ACC112 (cell line): ENCODE data around the gene KRT73.

Experiments used
- H2AFZ ChIP-seq: fragments of 200-600 bp; sonication (generic); one replicate; pipeline ENCODE4 v1.6.0; 2017; ENCODE audit warnings: antibody characterized with exemption, low read length; ENCODE audit not compliant: unreplicated experiment
- H3K27ac ChIP-seq: fragments of 200-600 bp; sonication (generic); 2 replicates; pipeline ENCODE4 v1.5.1; 2014; ENCODE audit warnings: low read depth, mild to moderate bottlenecking, antibody characterized with exemption, low read length, moderate library complexity
- H3K27me3 ChIP-seq: fragments of 200-600 bp; sonication (generic); 2 replicates; pipeline ENCODE4 v1.6.1; 2014; ENCODE audit warnings: mild to moderate bottlenecking, antibody characterized with exemption, low read length, moderate library complexity, mixed read lengths; ENCODE audit not compliant: insufficient read depth
- H3K36me3 ChIP-seq: fragments of 200-600 bp; sonication (generic); 2 replicates; pipeline ENCODE4 v1.6.1; 2016; ENCODE audit warnings: mild to moderate bottlenecking, antibody characterized with exemption, low read length, moderate library complexity, mixed read lengths; ENCODE audit not compliant: insufficient read depth
- H3K4me1 ChIP-seq: fragments of 200-600 bp; sonication (generic); one replicate; pipeline ENCODE4 v1.6.1; 2016; ENCODE audit warnings: low read length, mixed read lengths; ENCODE audit not compliant: insufficient read depth, unreplicated experiment, control insufficient read depth
- H3K4me3 ChIP-seq: fragments of 200-600 bp; sonication (generic); 2 replicates; pipeline ENCODE4 v1.5.1; 2014; ENCODE audit warnings: mild to moderate bottlenecking, low read depth, low read length
- H3K79me2 ChIP-seq: fragments of 200-600 bp; sonication (generic); one replicate; pipeline ENCODE4 v1.6.0; 2016; ENCODE audit warnings: low read length; ENCODE audit not compliant: control insufficient read depth, unreplicated experiment, insufficient read depth

Gene KRT73

GRCh38 chr12:52658196-52658595, 39.8 kb upstream of the KRT73 start:
- H3K27me3 ChIP-seq: peaks cover 97% of the 10 kb centered on the region
- no peaks in the 10 kb centered on the region for H3K4me1 ChIP-seq

GRCh38 chr12:52657250-52657902, 39.0 kb upstream of the KRT73 start:
- Histone ChIP-seq H3K79me2 (no peaks in the 10 kb centered on the region), H3K27me3 (peaks cover 97% of the 10 kb centered on the region), H3K4me3 (no peak overlapping the region), H3K4me1 (no peaks in the 10 kb centered on the region), H2AFZ (no peak overlapping the region), H3K36me3 (no peaks in the 10 kb centered on the region), H3K27ac (no peak overlapping the region)

More at GRCh38 chr12:52658196-52658595, 39.8 kb upstream of the KRT73 start:
- no peak overlapping the region for H2AFZ ChIP-seq
- H3K4me3 ChIP-seq: no peak overlapping the region
- no peak overlapping the region for H3K27ac ChIP-seq
- no peaks in the 10 kb centered on the region for H3K79me2 ChIP-seq
- no peaks in the 10 kb centered on the region for H3K36me3 ChIP-seq

DNA sequence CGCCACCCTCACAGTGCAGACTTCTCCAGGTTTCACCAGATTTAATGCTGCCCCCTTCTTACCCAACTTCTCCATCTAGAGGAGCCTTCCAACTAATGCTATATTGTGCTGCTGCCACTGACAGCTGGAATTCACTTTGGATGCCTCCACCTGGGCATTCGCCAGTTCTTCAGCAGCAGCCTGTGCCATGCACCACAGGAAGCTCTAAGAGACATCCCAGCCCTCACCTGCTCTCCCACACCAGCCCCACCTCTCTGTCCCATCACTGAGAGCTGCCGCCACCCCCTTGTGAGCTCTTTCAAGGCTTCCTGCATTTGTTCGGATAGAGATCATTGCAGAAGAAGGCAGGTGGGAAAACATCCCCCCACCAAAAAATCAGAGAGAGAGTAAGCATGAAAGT, 38.3 kb upstream of the KRT73 start:
- no peaks in the 10 kb centered on the region for H3K4me1 ChIP-seq
- no peak overlapping the region for H2AFZ ChIP-seq
- H3K79me2 ChIP-seq: no peaks in the 10 kb centered on the region
- no peak overlapping the region for H3K27ac ChIP-seq
- peaks cover 97% of the 10 kb centered on the region for H3K27me3 ChIP-seq
- H3K36me3 ChIP-seq: no peaks in the 10 kb centered on the region
- no peak overlapping the region for H3K4me3 ChIP-seq

DNA sequence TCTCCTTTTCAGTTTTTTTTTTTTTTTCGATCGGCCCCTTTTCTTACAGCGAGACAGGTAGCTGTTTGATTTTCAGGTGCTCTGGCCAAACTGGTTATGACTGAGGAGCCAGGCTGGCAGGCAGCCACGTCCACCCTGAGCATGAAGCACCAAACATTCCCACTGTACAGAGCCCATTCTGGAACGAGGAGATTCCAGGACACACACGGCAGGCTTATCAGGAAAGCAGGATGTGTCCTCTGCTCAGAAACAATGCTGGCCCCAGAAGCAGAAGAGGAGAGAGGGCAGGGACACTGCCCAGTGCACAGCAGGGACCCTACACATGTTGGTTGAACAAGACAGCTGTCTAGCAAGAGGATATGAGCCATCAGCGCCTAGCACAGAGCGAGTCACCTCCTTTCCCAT, 37.4 kb upstream of the KRT73 start:
- Histone ChIP-seq H3K79me2 (no peaks in the 10 kb centered on the region), H3K27me3 (peaks cover 97% of the 10 kb centered on the region), H3K4me3 (no peak overlapping the region), H3K36me3 (no peaks in the 10 kb centered on the region), H3K27ac (no peak overlapping the region), H3K4me1 (no peaks in the 10 kb centered on the region), H2AFZ (no peak overlapping the region)

DNA sequence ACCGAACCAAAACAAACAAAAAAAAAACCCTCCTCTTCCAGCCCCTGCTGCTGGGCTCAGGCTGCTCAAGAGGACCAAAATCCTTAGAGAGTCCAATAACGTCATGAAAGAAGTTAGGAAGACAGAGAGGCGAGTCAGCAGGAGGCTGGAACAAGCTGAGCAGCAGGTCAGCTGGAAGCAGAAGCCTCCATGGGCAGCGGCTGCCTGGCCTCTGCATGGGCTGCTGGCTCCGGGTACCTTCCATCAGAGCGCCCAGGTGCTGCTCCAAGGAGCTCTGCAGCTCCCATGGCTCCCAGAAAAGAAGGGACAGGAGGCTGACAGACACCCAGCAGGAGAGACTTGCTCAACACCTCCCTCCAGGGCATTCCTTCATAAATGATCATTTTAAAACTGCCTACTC, 36.9 kb upstream of the KRT73 start:
- no peaks in the 10 kb centered on the region for H3K36me3 ChIP-seq
- H2AFZ ChIP-seq: no peak overlapping the region
- peaks cover 97% of the 10 kb centered on the region for H3K27me3 ChIP-seq
- H3K79me2 ChIP-seq: no peaks in the 10 kb centered on the region
- H3K27ac ChIP-seq: no peak overlapping the region
- H3K4me1 ChIP-seq: no peaks in the 10 kb centered on the region
- H3K4me3 ChIP-seq: no peak overlapping the region

- no peaks in the 10 kb centered on the region for H3K79me2 ChIP-seq
- no peak within 1 kb of the TSS for H3K27ac ChIP-seq
- H3K4me1 ChIP-seq: no peaks in the 10 kb centered on the region
- no peak within 1 kb of the TSS for H3K4me3 ChIP-seq
- H3K36me3 ChIP-seq: no peaks in the 10 kb centered on the region
- no peak within 1 kb of the TSS for H2AFZ ChIP-seq
- H3K27me3 ChIP-seq: peaks cover 94% of the 10 kb centered on the region
Observed at GRCh38 chr12:52651726-52652261, 33.4 kb upstream of the KRT73 start, which contains the start of gene KRT2. TSS of gene KRT2 (minus strand) at chr12:52652211. CDS start at chr12:52652142, 69 bp downstream.

GRCh38 chr12:52650520-52651081, 32.2 kb upstream of the KRT73 start:
- H3K36me3 ChIP-seq: no peaks in the 10 kb centered on the region
- no peak overlapping the region for H3K27ac ChIP-seq
- no peaks in the 10 kb centered on the region for H3K79me2 ChIP-seq
- H3K4me3 ChIP-seq: peak overlapping the region; percentile 48; the same call in 1 of the 2 replicates
- H3K4me1 ChIP-seq: no peaks in the 10 kb centered on the region
- no peak overlapping the region for H2AFZ ChIP-seq
- H3K27me3 ChIP-seq: peaks cover 94% of the 10 kb centered on the region

DNA sequence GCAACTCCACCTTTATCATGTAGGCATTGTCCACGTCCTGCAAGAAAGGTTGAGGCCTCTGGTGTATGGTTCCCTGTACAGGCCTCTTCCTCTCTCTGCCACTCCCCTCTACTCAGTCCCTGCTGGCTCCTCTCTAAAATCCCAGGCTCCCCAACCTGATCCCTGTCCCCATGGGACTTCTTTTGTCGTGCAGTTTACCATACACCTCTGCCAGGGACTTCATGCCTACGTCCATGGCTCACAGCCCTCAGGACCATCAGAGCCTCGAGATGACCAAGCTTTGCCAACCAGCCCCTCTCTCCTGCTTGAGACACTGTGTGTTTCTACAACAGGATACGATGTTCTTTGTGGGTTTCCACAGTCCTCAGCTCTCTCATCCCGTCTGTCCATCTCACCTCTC, 30.7 kb upstream of the KRT73 start:
- peaks cover 94% of the 10 kb centered on the region for H3K27me3 ChIP-seq
- no peak overlapping the region for H2AFZ ChIP-seq
- no peaks in the 10 kb centered on the region for H3K36me3 ChIP-seq
- H3K27ac ChIP-seq: no peak overlapping the region
- H3K4me1 ChIP-seq: no peaks in the 10 kb centered on the region
- H3K4me3 ChIP-seq: no peak overlapping the region
- no peaks in the 10 kb centered on the region for H3K79me2 ChIP-seq

- H3K36me3 ChIP-seq: no peaks in the 10 kb centered on the region
- H3K27me3 ChIP-seq: peaks cover 94% of the 10 kb centered on the region
- H3K4me3 ChIP-seq: no peak overlapping the region
- no peak overlapping the region for H2AFZ ChIP-seq
- H3K4me1 ChIP-seq: no peaks in the 10 kb centered on the region
- no peaks in the 10 kb centered on the region for H3K79me2 ChIP-seq
- no peak overlapping the region for H3K27ac ChIP-seq
Observed at GRCh38 chr12:52648012-52648550, 29.7 kb upstream of the KRT73 start.

- H3K27ac ChIP-seq: no peak overlapping the region
- H2AFZ ChIP-seq: no peak overlapping the region
- peaks cover 92% of the 10 kb centered on the region for H3K27me3 ChIP-seq
- H3K36me3 ChIP-seq: no peaks in the 10 kb centered on the region
- H3K4me1 ChIP-seq: no peaks in the 10 kb centered on the region
- H3K4me3 ChIP-seq: no peak overlapping the region
- H3K79me2 ChIP-seq: no peaks in the 10 kb centered on the region
Observed at GRCh38 chr12:52647601-52648000, 29.2 kb upstream of the KRT73 start.

GRCh38 chr12:52646613-52647012, 28.3 kb upstream of the KRT73 start:
- Histone ChIP-seq H3K27ac (no peak overlapping the region), H3K79me2 (no peaks in the 10 kb centered on the region), H3K27me3 (peaks cover 92% of the 10 kb centered on the region), H2AFZ (no peak overlapping the region), H3K4me1 (no peaks in the 10 kb centered on the region), H3K36me3 (no peaks in the 10 kb centered on the region), H3K4me3 (no peak overlapping the region)
